Stimulated activated CD8-positive, alpha-beta memory T cell treated with anti-CD3 and anti-CD28 coated beads, Interleukin-15, amount 100 ng/mL, for 1 hour (primary cell): Measurements from ENCODE around the gene KCTD5.

ENCODE experiments used
- DNase-seq: peaks from one replicate; pipeline ENCODE4 v3.0.0-alpha.2; 2020; ENCODE audit warnings: low read depth

KCTD5 gene

GRCh38 chr16:2752035-2752849 is 69.9 kb downstream of the KCTD5 start, which contains the start of gene SRRM2:
TSS of gene SRRM2 (plus strand) at chr16:2752638. CDS start at chr16:2756365, 3,727 bp downstream.
- peak; percentile 94 for DNase-seq

GRCh38 chr16:2752850-2753732 is 70.8 kb downstream of the KCTD5 start:
- DNase-seq, result no peak

GRCh38 chr16:2753733-2754020 is 71.4 kb downstream of the KCTD5 start:
- no peak for DNase-seq

GRCh38 chr16:2755158-2755557 is 72.8 kb downstream of the KCTD5 start:
- no peak for DNase-seq

GRCh38 chr16:2756288-2757015 is 74.1 kb downstream of the KCTD5 start:
- DNase-seq, result no peak

- no peak for DNase-seq
Observed at GRCh38 chr16:2757344-2757743, 75.0 kb downstream of the KCTD5 start.
